AG09309 (cell line): ENCODE results near the gene TNNT1.
A peak's percentile ranks its signal among the peaks of the same experiment; 100 is the strongest.

ENCODE experiments used
- DNase-seq: peaks from one replicate; pipeline ENCODE4 v3.0.0-alpha.2; 2010; ENCODE audit warnings: low read depth
- H3K4me3 ChIP-seq: 2 replicates; pipeline ENCODE4 v1.5.1; 2011; ENCODE audit warnings: mild to moderate bottlenecking, low read depth, low read length, moderate library complexity; ENCODE audit not compliant: control insufficient read depth
- CTCF ChIP-seq: IDR thresholded peaks from 2 replicates; pipeline ENCODE4 v1.5.1; 2011; ENCODE audit warnings: mild to moderate bottlenecking, low read depth, low read length, inconsistent platforms; ENCODE audit not compliant: insufficient read depth, control insufficient read depth; ENCODE audit errors: missing control alignments

TNNT1 gene

GRCh38 chr19:55171440-55171839, 22.4 kb upstream of the TNNT1 start:
- no peak for TF ChIP-seq CTCF
- DNase-seq: no peak
- H3K4me3 ChIP-seq: no peak overlapping the region

- H3K4me3 ChIP-seq: no peak overlapping the region
- no peak for TF ChIP-seq CTCF
- no peak for DNase-seq
Observed at GRCh38 chr19:55169136-55169535, 20.1 kb upstream of the TNNT1 start.

- H3K4me3 ChIP-seq: peak within 1 kb of the TSS; percentile 76
- TF ChIP-seq CTCF: no peak
- peak; percentile 86 for DNase-seq
Observed at GRCh38 chr19:55166530-55167268, 17.7 kb upstream of the TNNT1 start, which contains the start of gene DNAAF3. Gene DNAAF3 (minus strand): TSS chr19:55166613. CDS start chr19:55166413, 200 bp downstream.

- peak; percentile 74 for TF ChIP-seq CTCF
- no peak for DNase-seq
- H3K4me3 ChIP-seq: peak overlapping the region; percentile 76
Observed at GRCh38 chr19:55165952-55166529, 17.0 kb upstream of the TNNT1 start.

- TF ChIP-seq CTCF: no peak
- no peak for DNase-seq
- H3K4me3 ChIP-seq: no peak overlapping the region
Observed at GRCh38 chr19:55161571-55162322, 12.7 kb upstream of the TNNT1 start.

GRCh38 chr19:55160986-55161365, 12.0 kb upstream of the TNNT1 start:
- no peak for TF ChIP-seq CTCF
- DNase-seq: no peak
- no peak overlapping the region for H3K4me3 ChIP-seq
